Measurements from ENCODE around the gene LRP1.

The LRP1 gene

DNA sequence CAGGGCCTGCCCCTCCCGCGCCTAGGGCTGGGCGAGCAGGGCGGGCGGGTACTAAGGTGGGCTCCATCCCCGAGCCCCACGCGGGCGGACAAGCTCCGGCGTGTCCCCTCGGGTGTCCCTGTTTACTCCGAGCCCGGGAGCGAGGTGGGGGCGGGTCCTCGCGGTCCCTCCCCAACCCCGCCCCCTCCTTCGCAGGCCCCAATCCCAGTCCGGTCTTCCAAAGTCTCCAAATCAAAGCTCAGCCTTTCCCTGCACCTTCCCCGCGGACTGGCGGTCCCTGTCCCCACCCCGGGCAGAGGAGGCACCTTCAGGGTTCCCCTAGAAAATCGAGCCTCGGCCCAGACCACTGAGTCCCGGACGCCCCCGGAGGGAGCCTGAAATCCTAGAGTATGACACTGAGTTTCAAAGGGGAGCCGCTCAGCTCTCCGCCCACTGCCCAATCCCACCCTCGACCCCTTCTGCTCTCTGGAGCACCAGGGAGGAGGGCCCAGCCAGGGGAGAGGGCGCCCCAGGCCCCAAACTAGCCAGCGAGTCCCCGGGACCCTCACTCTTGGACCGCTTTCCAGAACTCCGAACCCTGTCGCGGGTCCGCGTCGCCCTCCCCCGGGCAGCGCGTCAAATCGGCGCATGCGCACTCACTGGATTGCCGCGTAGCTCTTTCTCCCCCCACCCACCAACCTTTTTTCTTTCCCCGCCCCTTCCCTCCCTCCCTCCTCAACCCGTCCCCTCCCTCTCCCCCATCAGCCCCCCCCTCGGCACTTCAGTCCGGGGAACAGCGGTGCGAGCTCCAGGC lies at the start of gene LRP1:
TSS of gene LRP1 (plus strand) at position 758 of the 793 bp plus-strand sequence. CDS start 482 bp downstream, outside the sequence.
- peak in 1 of 2 experiments; percentile 28 for DNase-seq

DNA sequence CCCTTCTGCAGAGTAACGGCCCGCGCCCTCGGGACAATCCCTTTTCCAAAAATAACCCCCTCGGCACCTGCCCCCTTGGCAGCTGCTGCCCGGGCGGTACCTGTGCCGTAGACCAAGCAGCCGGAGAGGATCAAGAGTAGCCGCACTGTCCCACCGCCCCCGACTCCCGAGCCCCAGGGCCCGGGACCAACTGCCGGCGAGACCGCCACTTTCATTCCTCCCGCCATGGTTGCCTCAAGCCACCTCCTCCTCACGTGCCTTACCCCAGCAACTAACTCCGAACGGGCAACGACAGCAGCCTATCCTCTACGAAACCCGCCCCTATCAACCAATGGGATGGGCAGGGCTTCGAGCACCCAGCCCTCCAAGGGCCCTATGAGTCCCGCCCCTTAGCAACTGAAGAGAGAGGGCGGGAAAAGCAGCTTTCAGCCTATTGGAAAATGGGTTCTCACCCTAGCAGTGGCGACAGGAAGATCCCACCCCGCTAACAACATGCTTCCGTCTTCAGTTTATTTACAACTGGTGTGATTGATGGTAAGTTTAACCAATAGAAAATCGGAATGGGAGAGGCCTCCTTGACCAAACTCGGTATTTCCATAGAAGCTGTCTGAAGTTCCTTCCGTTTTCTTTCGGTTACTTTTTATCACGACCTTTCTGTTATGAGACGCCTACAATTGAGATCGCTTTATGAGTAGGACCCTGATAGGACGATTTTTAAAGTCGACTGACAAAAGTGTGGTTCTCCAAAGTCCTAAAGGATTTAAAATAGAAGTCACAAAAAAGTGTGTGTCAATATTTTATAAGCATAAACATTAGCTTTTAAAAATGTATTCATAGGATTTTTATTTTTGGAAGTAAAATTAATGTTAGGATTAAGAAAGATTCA lies 49.5 kb upstream of the LRP1 start, which contains the start of gene NEMP1:
TSS of gene NEMP1 (minus strand) at position 273 of the 886 bp plus-strand sequence. CDS start at position 227, 46 bp downstream.
- DNase-seq: peak; percentile 100

DNA sequence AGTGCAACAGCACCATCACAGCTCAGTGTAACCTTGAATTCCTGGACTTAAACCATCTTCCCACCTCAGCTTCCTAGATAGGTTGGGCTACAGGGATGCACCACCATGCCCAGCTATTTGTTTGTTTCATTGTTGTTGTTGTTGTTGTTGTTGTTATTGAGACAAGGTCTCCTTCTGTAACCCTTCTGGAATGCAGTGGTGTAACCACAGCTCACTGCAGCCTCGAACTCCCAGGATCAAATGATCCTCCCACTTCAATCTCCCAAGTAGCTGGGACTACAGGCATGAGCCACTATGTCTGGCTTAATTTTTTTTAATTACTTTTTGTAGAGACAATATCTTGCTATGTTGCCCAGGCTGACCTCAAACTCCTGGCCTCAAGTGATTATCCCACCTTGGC lies 48.5 kb upstream of the LRP1 start:
- no peak for DNase-seq

DNA sequence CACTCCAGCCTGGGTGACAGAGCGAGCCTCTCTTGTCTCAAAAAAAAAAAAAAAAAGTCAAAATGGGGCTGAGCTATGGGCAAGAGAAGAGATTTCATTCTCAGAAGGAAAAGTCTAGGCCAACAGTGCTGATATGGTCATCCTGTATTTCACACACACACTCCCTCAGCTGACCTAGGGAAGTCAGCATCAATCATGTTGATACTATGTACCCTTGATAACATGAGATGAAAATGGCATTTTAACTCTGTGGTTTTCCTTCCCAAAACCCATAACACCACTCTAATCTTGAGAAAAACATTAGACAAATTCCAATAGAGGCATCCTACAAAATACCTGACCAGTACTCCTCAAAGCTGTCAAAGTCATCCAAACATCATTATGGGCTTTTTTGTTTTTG lies 47.4 kb upstream of the LRP1 start:
- DNase-seq: no peak

DNA sequence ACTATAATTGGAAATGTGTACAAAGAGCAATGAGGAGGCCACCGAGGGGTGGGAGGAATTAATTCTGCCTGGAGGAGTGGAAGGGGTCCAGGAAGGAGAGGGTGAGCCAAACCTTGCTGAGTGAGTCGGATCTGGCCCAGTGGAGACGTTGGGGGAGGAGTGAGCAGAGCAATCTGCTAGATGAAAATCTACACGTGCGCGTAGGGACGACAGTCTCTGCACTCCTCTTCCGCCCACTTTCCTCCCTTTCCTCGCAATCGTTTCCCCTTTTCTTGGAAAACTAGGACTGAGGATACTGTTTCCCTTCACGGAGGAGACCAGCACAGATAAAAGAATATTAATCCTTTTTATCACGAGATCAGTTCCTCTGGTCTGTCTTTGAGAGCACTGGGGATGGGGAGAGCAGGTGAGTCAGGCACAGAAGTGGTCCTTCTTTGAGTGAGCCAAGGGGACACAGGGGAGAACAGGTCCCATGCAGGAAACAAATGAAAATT lies 42.2 kb upstream of the LRP1 start:
- peak; percentile 35 to 52 for DNase-seq

DNA sequence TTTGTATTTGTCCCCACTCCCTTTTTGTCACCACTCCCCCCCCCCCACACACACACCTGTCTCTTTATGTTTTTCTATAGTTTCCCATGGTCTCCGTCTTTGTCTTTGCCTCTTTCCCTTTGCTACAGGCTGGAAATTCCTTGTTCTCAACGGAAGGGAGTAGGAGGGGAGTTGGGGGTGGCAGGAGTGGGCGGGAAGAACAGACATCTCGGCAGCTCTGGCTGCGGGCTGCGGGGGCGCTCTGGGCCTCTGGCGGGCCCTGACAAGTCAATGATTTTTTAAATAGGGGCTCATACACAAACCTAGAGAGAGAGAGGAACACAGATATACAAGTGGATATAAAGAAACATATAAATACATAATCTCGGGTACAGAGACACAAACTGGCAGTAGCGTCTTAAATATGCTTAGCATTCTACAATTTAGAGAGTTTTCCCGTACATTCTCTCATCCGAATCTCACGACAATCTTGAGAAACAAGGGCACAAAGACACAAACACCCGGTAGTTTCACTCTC lies 41.7 kb upstream of the LRP1 start:
- peak; percentile 52 to 63 for DNase-seq

DNA sequence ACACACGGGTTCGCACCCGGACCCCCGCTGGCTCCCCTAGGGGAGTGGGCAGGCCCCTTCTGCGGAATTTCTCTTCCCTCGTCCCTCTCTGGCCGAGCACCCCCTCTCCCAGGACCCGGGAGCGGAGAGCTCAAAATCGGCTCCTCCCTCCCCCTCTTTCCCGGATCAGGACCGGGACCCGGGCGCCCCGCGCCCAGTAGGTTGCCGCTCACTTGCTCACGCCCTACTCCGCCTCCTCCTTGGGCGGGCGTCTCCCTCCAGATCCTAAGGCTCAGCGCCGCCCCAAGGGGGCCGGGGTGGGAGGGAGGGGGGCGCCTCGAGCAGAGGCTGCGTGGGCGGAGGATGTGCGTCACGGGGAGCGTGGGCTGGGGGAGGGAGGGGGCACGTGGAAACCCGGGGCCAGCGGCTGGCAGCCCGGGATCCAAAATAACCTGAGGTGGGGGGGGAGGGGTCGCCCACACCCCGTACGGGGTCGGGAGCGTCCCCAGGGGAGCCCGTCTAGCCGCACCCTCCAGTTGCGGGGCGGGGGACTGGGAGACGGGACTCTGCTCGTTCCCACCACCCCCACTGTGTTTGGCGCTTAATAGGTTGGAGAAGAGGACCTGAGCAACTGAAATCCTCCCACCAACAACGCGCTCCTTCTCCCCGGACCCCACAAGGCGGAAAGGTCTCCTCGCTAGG lies 41.1 kb upstream of the LRP1 start:
- DNase-seq: peak; percentile 76 to 77

DNA sequence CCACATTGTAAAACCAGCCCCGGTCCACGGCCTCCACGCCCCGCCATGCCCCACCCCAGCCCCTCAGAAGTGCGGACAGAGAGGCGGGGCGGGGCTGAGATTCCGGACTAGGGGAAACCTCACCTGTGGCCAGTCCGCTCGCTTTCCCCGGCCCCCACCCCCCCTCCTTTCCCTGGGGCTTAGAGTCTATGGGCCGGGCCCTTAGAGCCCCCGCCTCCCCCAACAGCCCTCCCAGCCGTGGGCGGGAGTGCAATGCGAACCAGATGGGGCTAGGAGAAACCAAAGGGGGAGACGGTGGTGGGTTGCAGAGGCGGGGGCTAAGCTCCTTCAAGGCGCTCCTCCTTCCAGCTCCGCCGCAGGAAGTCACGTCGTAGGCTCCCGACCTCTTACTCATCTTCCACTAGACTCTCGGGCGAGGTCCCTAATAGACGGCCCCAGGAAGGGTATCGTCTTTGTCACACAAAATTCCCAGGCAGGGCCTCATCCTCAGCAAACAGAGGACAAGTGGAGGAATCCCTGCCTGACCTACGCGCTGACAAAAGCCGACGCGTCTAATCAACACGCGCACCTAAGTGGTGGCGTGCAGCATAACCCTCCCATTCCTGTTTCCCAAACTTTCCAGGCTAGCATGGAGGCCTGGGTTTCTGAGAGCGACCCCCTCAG lies 40.5 kb upstream of the LRP1 start:
- peak; percentile 87 to 91 for DNase-seq

DNA sequence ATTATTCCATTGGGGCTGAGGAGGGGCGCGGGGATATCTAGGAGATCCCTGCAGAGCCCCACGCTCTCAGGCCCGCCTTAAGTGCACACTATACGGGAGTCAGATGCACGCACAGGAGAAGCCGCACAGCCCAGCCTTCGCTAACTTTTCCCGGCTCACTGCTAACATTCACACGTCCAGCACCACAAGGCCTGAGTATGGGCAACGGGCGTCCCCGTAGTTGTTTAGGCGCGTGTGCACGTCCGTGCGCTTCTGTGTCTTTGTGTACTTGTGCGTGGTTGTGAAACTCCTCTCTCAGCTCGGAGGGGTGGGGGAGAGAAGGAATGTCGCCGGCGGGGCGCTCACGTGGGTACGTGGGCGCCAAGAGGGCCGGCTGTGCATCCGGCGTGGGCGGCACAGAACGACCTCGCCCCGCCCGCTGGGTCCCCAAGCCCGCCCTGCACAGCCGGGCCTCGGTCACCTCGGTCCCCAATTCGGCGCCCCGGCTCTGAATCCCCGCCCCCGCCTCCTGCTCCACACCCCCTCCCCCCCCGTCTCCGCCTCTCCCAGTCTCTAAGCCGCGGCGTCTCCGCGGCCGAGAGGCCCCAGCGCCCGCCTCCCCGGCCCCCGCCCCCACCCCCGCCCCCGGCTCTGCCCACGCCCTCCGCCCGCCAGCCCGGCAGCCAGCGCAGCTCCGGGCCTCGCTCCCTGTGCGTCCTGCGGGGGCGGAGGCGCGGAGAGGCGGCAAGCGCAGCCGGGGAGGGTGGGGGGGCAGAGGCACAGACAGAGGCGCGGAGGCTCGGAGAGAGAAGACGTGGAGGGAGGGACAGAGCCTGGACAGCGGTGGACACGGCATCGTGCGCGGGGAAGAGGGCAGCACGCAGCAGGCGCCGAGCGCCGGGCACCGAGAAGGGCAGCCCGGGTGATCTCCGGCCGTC lies 39.7 kb upstream of the LRP1 start, which contains the start of gene NAB2:
TSS of gene NAB2 (plus strand) at position 761 of the 917 bp plus-strand sequence. CDS start 158 bp downstream, outside the sequence.
- peak; percentile 90 to 92 for DNase-seq

DNA sequence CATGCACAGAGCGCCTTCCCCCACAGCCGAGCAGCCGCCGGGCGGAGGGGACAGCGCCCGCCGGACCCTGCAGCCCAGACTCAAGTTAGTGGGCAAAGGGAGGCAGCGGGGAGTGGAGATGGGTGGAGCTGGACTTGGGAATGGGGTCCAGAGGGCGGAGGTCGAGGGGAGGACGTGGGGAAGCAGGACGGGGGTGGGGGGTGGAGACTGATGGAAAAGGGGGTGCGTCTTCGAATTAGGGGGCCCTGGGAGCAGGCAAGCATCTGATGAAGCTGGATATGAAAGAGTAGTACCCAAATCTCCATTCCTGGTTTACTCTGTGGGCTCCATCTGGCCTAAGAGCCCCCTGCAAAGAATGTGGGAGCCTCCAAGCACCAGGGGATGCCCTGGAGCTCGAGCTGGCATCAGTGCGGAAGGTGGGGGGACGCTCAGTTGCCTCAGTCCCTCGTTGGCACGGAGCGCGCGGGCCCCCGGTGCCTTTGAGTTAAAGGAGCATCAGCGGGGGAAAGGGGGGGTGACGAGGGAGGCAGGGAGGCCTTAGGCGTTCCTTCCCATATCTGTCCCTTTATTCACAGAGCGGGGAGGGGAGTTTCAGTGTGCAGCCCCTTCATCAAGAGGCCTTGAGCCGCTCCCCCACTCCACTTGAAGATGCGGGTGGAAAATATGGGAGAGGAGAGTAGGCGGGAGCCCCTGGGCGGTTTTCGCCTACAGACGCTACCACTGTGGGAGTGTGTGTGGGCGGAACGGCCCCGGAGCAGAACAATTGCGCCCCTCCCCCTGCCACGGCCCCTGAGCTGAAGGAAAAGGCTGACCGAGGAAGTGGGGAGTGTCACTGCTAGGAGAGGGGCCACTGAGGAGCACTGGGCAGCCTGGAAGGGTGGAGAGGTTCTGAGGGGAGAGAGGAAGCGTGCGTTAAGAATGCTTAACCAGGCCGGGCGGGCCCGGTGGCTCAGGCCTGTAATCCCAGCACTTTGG lies 38.7 kb upstream of the LRP1 start:
- DNase-seq: peak; percentile 46 to 74

DNA sequence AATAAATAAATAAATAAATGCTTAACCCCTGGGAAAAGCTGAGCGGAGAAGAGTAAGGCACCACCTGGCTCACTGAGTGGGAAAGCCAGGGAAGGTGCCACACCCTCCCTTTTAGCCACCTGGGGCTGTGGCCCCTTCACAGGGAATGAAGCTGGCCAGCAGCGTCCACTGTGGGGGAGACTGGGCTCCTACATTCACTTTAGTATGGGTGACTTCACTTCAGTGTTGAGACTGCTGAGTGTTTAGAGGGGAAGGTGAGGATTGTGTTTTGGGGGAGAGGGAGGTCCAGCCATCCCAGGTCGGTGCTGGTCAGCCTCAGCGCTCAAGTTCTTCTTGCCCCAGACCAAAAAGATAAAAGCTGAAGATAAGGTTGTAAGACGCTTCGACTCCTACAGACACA lies 37.8 kb upstream of the LRP1 start:
- DNase-seq: no peak

DNA sequence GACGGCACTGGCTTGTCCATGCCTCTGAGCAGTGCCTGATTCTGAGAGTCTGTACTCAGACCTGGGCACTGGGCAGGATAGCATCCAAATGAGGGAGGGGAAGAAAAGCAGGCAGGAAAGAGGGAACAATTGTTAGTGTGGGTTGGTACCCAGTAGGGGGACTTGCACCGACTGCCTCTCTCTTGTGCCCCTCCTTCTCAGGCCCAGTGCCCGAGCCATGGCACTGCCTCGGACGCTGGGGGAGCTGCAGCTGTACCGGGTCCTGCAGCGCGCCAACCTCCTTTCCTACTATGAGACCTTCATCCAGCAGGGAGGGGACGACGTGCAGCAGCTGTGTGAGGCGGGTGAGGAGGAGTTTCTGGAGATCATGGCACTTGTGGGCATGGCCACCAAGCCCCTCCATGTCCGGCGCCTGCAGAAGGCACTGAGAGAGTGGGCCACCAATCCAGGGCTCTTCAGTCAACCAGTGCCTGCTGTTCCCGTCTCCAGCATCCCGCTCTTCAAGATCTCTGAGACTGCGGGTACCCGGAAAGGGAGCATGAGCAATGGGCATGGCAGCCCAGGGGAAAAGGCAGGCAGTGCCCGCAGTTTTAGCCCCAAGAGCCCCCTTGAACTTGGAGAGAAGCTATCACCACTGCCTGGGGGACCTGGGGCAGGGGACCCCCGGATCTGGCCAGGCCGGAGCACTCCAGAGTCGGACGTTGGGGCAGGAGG lies 37.2 kb upstream of the LRP1 start:
- DNase-seq: no peak

DNA sequence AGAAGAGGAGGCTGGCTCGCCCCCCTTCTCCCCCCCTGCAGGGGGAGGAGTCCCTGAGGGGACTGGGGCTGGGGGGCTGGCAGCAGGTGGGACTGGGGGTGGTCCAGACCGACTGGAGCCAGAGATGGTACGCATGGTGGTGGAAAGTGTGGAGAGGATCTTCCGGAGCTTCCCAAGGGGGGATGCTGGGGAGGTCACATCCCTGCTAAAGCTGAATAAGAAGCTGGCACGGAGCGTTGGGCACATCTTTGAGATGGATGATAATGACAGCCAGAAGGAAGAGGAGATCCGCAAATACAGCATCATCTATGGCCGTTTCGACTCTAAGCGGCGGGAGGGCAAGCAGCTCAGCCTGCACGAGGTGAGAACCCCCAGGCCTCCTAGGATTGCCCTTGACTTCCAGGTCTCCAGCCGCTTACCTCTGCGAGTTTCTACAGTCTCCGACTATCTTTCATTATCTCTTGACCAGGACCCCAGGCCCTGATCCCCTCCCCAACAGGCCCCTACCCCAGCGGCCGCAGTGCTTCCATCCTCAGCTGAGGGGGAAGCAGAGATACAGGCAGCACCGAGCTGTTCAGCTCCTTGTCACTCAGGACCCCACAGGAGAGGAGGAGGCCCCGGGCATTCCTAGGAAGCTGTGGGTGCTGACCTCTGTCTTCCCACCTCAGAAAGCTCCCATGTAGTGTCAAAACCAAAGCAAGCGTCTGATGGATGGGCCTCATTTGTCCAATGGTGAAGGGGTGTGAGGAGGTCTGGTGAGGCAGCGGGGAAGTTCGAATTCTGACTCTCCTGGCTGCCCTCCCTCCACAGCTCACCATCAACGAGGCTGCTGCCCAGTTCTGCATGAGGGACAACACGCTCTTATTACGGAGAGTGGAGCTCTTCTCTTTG lies 36.4 kb upstream of the LRP1 start:
- no peak for DNase-seq

DNA sequence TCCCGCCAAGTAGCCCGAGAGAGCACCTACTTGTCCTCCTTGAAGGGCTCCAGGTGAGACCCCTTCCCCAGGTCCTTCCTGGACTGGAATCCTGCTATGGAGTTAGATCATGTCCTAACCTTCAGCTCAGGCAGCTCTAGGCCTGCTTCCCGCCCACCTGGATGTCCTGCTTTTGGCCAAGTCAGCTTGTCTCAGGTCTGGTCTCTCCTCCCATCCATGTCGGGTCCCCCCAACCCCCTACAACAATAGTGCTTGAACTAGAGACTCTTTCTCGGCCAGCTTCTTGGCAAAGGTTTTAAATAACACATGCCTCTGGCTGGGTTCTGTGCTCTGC lies 35.8 kb upstream of the LRP1 start:
- DNase-seq: no peak

DNA sequence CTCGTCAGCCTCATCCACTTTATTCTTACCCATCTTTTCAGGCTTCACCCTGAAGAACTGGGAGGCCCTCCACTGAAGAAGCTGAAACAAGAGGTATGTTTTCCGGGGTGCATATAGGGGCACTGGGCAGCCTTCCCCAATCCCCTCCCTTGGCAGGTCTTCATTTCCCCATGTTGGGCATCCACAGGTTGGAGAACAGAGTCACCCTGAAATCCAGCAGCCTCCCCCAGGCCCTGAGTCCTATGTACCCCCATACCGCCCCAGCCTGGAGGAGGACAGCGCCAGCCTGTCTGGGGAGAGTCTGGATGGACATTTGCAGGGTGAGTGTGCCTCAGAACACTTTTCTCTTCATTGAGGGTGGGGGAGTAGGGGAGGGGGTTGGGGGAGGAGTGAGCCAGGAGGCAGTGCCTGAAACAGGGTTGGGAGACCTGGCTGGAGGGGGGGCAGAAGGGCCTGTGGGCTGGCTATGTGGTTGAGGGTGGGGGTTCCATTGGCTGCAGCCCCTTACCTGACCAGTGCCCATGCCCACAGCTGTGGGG lies 35.3 kb upstream of the LRP1 start:
- DNase-seq: no peak

DNA sequence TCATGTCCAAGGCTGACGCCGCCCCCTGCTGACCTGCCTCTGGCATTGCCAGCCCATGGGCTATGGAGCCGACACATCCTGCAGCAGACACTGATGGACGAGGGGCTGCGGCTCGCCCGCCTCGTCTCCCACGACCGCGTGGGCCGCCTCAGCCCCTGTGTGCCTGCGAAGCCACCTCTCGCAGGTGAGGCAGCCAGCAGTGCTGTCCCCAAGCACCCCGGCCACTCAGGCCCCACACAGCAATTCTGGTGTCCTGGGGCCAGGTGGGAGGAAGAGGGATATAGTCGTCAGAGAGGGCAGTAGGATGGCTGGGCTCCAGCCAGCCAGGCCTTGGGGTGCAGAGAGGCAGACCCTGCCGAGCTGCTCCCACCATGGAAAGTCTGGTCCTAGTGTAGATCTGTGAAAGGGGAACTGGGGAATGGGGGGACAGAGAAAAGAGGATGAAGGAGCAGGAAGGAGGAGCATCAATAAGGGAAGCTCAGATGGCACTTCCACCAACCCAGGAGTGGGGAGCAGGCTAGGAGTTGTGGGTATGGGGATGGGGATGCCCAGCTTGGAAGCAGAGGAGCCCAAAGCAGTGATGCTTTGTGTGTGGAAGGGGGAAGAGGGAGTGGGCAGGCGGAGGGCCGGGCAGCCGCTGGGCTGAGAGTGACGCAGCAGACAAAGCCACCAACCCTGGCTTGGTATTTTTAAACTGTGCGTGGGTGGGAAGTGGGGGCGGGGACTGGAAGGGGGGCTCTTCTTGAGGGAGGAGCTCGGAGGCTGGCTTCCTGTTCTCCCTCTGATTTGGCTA lies 34.7 kb upstream of the LRP1 start:
- DNase-seq: peak; percentile 6 to 23
